ENCODE results near the gene SLC1A4. TPM values are rescaled to one million over a fixed set of nuclear protein-coding genes. Genes with fewer than 3 reads are reported as not detected.

SLC1A4 gene
- total RNA-seq, 4 donors from 2014 or later, result 2.7 to 12.4 (median 3.4) TPM

DNA sequence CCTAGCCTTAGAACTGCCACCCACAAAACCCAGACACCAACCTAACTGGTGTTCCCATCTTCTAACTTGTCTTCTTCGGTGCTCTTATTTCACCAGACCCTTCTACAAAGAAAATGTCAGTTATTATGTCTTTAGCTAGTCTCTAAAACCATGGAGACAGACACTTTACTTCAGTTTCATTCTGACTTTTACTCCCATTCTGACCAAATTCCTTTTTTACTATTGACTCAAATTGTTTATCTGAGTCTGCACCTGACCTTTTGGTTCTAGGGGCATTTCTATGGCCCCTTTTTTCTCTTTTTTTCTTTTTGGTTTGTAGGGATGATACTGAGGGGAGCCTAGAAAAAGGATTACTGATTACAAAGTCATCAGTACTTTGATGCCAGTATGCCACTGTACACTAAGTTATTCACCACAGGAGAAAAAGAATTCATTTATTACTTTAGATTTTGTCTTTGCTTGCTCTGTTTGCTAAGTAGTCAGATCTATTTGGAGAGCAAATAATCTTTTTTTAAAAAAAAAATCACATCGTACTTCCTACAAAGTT lies 6.8 kb upstream of the SLC1A4 start:
- peaks cover 0 to 6% (median 0%) of the 10 kb centered on the region in 4 donors for H3K4me1 ChIP-seq
- TF ChIP-seq, protein P1, sequence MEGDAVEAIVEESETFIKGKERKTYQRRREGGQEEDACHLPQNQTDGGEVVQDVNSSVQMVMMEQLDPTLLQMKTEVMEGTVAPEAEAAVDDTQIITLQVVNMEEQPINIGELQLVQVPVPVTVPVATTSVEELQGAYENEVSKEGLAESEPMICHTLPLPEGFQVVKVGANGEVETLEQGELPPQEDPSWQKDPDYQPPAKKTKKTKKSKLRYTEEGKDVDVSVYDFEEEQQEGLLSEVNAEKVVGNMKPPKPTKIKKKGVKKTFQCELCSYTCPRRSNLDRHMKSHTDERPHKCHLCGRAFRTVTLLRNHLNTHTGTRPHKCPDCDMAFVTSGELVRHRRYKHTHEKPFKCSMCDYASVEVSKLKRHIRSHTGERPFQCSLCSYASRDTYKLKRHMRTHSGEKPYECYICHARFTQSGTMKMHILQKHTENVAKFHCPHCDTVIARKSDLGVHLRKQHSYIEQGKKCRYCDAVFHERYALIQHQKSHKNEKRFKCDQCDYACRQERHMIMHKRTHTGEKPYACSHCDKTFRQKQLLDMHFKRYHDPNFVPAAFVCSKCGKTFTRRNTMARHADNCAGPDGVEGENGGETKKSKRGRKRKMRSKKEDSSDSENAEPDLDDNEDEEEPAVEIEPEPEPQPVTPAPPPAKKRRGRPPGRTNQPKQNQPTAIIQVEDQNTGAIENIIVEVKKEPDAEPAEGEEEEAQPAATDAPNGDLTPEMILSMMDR (IDR thresholded peaks at IDR 0.05), result no peak
- TF ChIP-seq POLR2A (IDR thresholded peaks at IDR 0.05), result no peak
- no peaks in the 10 kb centered on the region for H3K36me3 ChIP-seq

DNA sequence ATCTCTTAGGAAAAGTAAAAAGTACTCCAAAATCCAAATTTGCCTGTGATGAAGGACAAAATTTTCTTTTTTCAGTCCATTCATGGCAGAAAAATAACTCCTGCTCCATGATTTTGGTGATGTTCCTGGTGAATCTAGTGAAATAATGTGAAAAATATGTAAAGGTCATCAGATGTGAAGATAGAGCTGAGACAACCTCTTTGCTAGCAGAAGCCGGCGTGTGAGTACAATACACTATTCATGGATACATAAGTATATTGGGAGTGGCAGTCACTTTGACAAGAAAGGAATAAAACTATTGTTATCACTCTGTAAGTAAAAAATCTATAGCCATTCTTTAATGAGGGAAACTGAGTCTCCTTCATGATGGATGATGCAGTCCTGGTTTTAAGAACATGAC lies 6.3 kb upstream of the SLC1A4 start:
- H3K36me3 ChIP-seq, result no peaks in the 10 kb centered on the region
- H3K27ac ChIP-seq, result no peak overlapping the region
- H3K27me3 ChIP-seq, result no peaks in the 10 kb centered on the region
- H3K9me3 ChIP-seq, result no peaks in the 10 kb centered on the region
- H3K4me1 ChIP-seq, result peaks cover 0 to 11% (median 0%) of the 10 kb centered on the region in 4 donors
- no peak overlapping the region for H3K4me3 ChIP-seq
- TF ChIP-seq POLR2A (IDR thresholded peaks at IDR 0.05), result no peak
- TF ChIP-seq, protein P1 (IDR thresholded peaks at IDR 0.05), result no peak
- no peak for DNase-seq

More for the DNA sequence above, 6.8 kb upstream of the SLC1A4 start:
- Histone ChIP-seq H3K9me3 (no peaks in the 10 kb centered on the region), H3K4me3 (no peak overlapping the region), H3K27me3 (no peaks in the 10 kb centered on the region), H3K27ac (no peak overlapping the region)
- no peak for DNase-seq

DNA sequence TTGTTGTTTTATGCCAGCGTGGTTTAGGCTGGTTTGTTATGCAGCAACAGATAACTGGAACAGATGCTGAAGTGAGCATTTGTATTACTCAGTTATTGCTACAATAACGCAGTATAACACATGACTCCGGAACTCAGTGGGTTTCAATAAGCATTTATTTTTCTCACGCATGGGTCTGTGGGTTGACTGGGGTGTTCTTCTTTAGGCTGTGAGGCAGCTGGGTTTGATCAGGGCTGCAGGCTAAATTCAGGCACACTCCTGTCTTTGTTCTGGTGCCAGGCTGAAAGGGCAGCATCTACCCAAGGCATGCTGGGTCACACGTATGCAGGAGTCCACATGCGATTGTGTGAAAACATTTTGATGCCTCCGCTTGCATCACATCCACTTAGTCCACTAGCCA lies 3.8 kb upstream of the SLC1A4 start:
- no peaks in the 10 kb centered on the region for H3K36me3 ChIP-seq
- TF ChIP-seq, protein P1 (IDR thresholded peaks at IDR 0.05), result no peak
- TF ChIP-seq POLR2A (IDR thresholded peaks at IDR 0.05), result no peak
- no peaks in the 10 kb centered on the region for H3K27me3 ChIP-seq
- DNase-seq, result no peak
- H3K4me3 ChIP-seq, result no peak overlapping the region
- H3K27ac ChIP-seq, result no peak overlapping the region
- peaks cover 0 to 18% (median 5%) of the 10 kb centered on the region in 4 donors for H3K4me1 ChIP-seq
- no peaks in the 10 kb centered on the region for H3K9me3 ChIP-seq

DNA sequence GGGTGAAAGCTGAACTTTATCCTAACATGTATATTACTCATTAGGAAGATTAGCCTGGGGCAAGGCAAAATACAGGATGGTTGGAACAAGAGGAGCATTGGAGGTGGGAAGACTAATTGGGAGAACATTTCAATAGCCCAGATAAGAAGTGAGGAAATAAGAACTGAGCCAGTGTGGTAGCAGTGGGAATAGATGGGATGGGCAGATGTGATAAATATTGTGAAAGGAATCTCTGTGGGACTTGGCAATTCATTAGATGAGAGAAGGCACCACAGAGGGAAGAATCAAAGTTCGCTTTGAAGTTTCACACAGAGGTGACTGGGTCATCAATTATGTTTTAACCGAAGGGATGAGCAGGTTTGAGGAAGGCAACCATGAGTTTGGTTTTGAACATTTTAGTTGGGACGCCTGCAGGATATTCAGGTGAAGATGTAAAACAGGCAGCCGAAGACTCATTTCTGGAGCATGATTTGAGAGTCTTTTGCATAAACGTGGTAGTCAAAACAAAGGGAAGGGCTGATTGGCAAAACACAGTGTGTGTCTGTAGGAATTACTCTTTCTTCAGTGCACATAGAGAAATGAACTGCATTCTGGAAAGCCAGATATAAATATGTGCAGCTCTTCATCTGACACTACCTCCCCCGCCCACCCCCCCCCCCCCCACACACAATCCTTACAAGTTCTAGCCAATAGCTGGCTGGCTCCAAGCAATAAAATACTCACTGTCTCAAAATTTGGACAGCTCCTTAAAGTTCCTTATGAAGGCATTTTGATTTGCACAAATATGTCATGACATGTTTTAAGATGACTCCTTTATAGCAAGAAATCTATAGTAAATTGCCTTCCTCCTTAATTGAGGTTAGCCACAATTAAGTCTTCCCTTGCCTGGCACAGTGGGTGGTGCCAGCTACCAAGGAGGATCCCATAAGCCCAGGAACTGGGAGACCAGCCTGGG lies 1.9 kb upstream of the SLC1A4 start:
- peak overlapping the region in 1 of 4 donors; percentile 97 for H3K27ac ChIP-seq
- peak overlapping the region in 1 of 4 donors; percentile 73 for H3K4me3 ChIP-seq

DNA sequence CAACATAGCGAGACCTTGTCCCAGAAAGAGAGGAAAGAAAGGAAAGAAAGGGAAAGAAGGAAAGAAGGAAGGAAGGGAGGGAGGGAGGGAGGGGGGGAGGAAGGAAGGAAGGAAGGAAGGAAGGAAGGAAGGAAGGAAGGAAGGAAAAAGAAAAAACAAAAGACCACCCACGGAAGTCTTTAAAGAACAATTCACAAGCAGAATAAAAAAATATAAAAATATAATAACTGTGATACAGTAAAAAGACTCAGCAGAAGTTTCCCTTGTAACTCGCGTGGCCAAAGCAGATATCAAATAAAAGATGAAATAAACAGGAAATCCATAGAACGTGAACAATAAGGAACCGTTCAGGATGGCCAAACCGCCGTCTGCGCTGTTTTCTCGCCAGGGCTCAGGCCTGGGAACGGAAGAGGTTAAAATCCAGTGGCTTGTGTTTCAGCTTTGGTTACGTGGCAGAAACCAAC lies 1.2 kb upstream of the SLC1A4 start:
- H3K9me3 ChIP-seq, result no peaks in the 10 kb centered on the region
- H3K4me1 ChIP-seq, result peaks cover 0 to 23% (median 5%) of the 10 kb centered on the region in 4 donors
- peak overlapping the region; percentile 72 to 91 (median 78) for H3K4me3 ChIP-seq
- H3K27ac ChIP-seq, result peak overlapping the region; percentile 83 to 97 (median 89)
- H3K27me3 ChIP-seq, result no peaks in the 10 kb centered on the region
- no peaks in the 10 kb centered on the region for H3K36me3 ChIP-seq
- DNase-seq, result no peak
- TF ChIP-seq POLR2A (IDR thresholded peaks at IDR 0.05), result no peak
- TF ChIP-seq, protein P1 (IDR thresholded peaks at IDR 0.05), result no peak

More for the DNA sequence above, 1.9 kb upstream of the SLC1A4 start:
- Histone ChIP-seq H3K9me3 (no peaks in the 10 kb centered on the region), H3K4me1 (peaks cover 0 to 23% (median 5%) of the 10 kb centered on the region in 4 donors), H3K36me3 (no peaks in the 10 kb centered on the region), H3K27me3 (no peaks in the 10 kb centered on the region)
- no peak for DNase-seq
- TF ChIP-seq, protein P1 (IDR thresholded peaks at IDR 0.05), result no peak
- no peak for TF ChIP-seq POLR2A (IDR thresholded peaks at IDR 0.05)
